Astrocyte (in vitro differentiated cells and primary cell): ENCODE measurements around the gene TAP1. TPM values are rescaled to one million over a fixed set of nuclear protein-coding genes. Genes with fewer than 3 reads are reported as not detected.

Source experiments
- DNase-seq: peaks from one replicate; pipeline ENCODE4 v3.0.0-alpha.2; 2010; ENCODE audit warnings: low read depth
- FAIRE-seq: peaks from 2 replicates; lab custom pipeline; 2011; peaks lifted over from hg19 to GRCh38; lab: Jason Lieb, UNC
- H2AFZ ChIP-seq: 2 replicates; pipeline ENCODE4 v1.6.0; 2012; ENCODE audit warnings: low read depth, low read length, inconsistent platforms
- H3K27ac ChIP-seq: 2 replicates; pipeline ENCODE4 v1.5.1; 2011; ENCODE audit warnings: low read depth, low read length, inconsistent platforms
- H3K27me3 ChIP-seq: 2 replicates; pipeline ENCODE4 v1.6.0; 2011; ENCODE audit warnings: low read length, inconsistent platforms; ENCODE audit not compliant: insufficient read depth
- H3K36me3 ChIP-seq: 2 replicates; pipeline ENCODE4 v1.5.1; 2011; ENCODE audit warnings: low read length, inconsistent platforms; ENCODE audit not compliant: insufficient read depth
- H3K4me1 ChIP-seq: 2 replicates; pipeline ENCODE4 v1.5.1; 2011; ENCODE audit warnings: low read length, inconsistent platforms; ENCODE audit not compliant: insufficient read depth
- H3K4me2 ChIP-seq: 2 replicates; pipeline ENCODE4 v1.6.0; 2012; ENCODE audit warnings: low read length, inconsistent platforms
- H3K4me3 ChIP-seq: 2 replicates; pipeline ENCODE4 v1.5.1; 2011; ENCODE audit warnings: low read depth, mild to moderate bottlenecking, low read length, inconsistent platforms; ENCODE audit not compliant: insufficient read depth
- H3K79me2 ChIP-seq: 2 replicates; pipeline ENCODE4 v1.6.0; 2012; ENCODE audit warnings: mild to moderate bottlenecking, low read length, inconsistent platforms; ENCODE audit not compliant: insufficient read depth
- H3K9ac ChIP-seq: 2 replicates; pipeline ENCODE4 v1.6.0; 2012; ENCODE audit warnings: mild to moderate bottlenecking, low read length, inconsistent platforms
- H3K9me3 ChIP-seq: 2 replicates; pipeline ENCODE4 v1.5.1; 2012; ENCODE audit warnings: low read depth, mild to moderate bottlenecking, low read length, inconsistent platforms; ENCODE audit not compliant: insufficient read depth
- H4K20me1 ChIP-seq: 2 replicates; pipeline ENCODE4 v1.6.0; 2012; ENCODE audit warnings: low read length, inconsistent platforms; ENCODE audit not compliant: insufficient read depth
- H3K27ac Mint-ChIP-seq: one replicate; pipeline ENCODE4 v1.8.0; 2021; ENCODE audit warnings: mild to moderate bottlenecking, mixed read lengths; ENCODE audit not compliant: unreplicated experiment
- H3K27me3 Mint-ChIP-seq: one replicate; pipeline ENCODE4 v1.8.0; 2021; ENCODE audit warnings: low read depth, mixed read lengths; ENCODE audit not compliant: unreplicated experiment
- H3K36me3 Mint-ChIP-seq: one replicate; pipeline ENCODE4 v1.8.0; 2021; ENCODE audit warnings: low read depth, mixed read lengths; ENCODE audit not compliant: unreplicated experiment
- H3K4me1 Mint-ChIP-seq: one replicate; pipeline ENCODE4 v1.8.0; 2021; ENCODE audit warnings: low read depth, mixed read lengths; ENCODE audit not compliant: unreplicated experiment
- H3K4me3 Mint-ChIP-seq: one replicate; pipeline ENCODE4 v1.8.0; 2021; ENCODE audit warnings: mild to moderate bottlenecking, moderate library complexity, mixed read lengths; ENCODE audit not compliant: unreplicated experiment
- H3K9me3 Mint-ChIP-seq: one replicate; pipeline ENCODE4 v1.8.0; 2021; ENCODE audit warnings: mild to moderate bottlenecking, mixed read lengths; ENCODE audit not compliant: unreplicated experiment
- CTCF ChIP-seq: IDR thresholded peaks from 2 replicates; pipeline ENCODE4 v1.5.1; 2011; ENCODE audit warnings: low read depth, mild to moderate bottlenecking, inconsistent platforms, low read length, moderate library complexity; ENCODE audit not compliant: insufficient read depth
- EZH2 ChIP-seq: IDR thresholded peaks from 2 replicates; pipeline ENCODE4 v1.6.1; 2012; ENCODE audit warnings: mild to moderate bottlenecking, low read length, inconsistent platforms; ENCODE audit not compliant: insufficient read depth
- total RNA-seq: library from RNA; stranded (reverse); gene quantifications from 2 replicates; pipeline ENCODE4 v1.2.1, GENCODE V29; 2021

The TAP1 gene
- total RNA-seq, 1 donor from 2014 or later: 135 TPM

GRCh38 chr6:32894085-32895005 is 40.8 kb upstream of the TAP1 start:
- peak overlapping the region; percentile 93 for H3K4me3 Mint-ChIP-seq
- Histone ChIP-seq H4K20me1 (no peaks in the 10 kb centered on the region), H3K4me3 (peak overlapping the region; percentile 89), H3K27ac (peak overlapping the region; percentile 64), H3K9ac (peak overlapping the region; percentile 78), H3K4me2 (peak overlapping the region; percentile 100), H3K79me2 (peaks cover 21% of the 10 kb centered on the region), H3K27me3 (no peaks in the 10 kb centered on the region), H3K36me3 (no peaks in the 10 kb centered on the region), H3K9me3 (no peaks in the 10 kb centered on the region), H3K4me1 (peaks cover 7% of the 10 kb centered on the region), H2AFZ (peak overlapping the region; percentile 100)
- peak overlapping the region; percentile 77 for H3K27ac Mint-ChIP-seq
- no peaks in the 10 kb centered on the region for H3K9me3 Mint-ChIP-seq
- TF ChIP-seq EZH2 (no peak), CTCF (no peak)
- H3K4me1 Mint-ChIP-seq: peaks cover 4% of the 10 kb centered on the region
- peaks cover 2% of the 10 kb centered on the region for H3K36me3 Mint-ChIP-seq
- FAIRE-seq: no peak
- no peaks in the 10 kb centered on the region for H3K27me3 Mint-ChIP-seq
- peak; percentile 82 for DNase-seq

GRCh38 chr6:32890831-32891230 is 37.3 kb upstream of the TAP1 start:
- no peaks in the 10 kb centered on the region for H3K27me3 Mint-ChIP-seq
- H3K4me3 Mint-ChIP-seq: no peak overlapping the region
- TF ChIP-seq EZH2 (no peak), CTCF (no peak)
- FAIRE-seq: no peak
- Histone ChIP-seq H3K9me3 (no peaks in the 10 kb centered on the region), H3K27me3 (no peaks in the 10 kb centered on the region), H3K27ac (no peak overlapping the region), H3K4me3 (no peak overlapping the region), H3K36me3 (no peaks in the 10 kb centered on the region), H3K79me2 (peaks cover 9% of the 10 kb centered on the region), H3K4me1 (peaks cover 11% of the 10 kb centered on the region), H4K20me1 (no peaks in the 10 kb centered on the region), H3K4me2 (no peak overlapping the region), H3K9ac (no peak overlapping the region), H2AFZ (no peak overlapping the region)
- no peak overlapping the region for H3K27ac Mint-ChIP-seq
- H3K4me1 Mint-ChIP-seq: peaks cover 4% of the 10 kb centered on the region
- DNase-seq: no peak
- H3K9me3 Mint-ChIP-seq: no peaks in the 10 kb centered on the region
- no peaks in the 10 kb centered on the region for H3K36me3 Mint-ChIP-seq

GRCh38 chr6:32889533-32889932 is 36.0 kb upstream of the TAP1 start:
- no peaks in the 10 kb centered on the region for H3K4me1 Mint-ChIP-seq
- no peak for FAIRE-seq

More at GRCh38 chr6:32889533-32889932, 36.0 kb upstream of the TAP1 start:
- Histone ChIP-seq H3K9me3 (no peaks in the 10 kb centered on the region), H4K20me1 (no peaks in the 10 kb centered on the region), H2AFZ (no peak overlapping the region), H3K27ac (no peak overlapping the region), H3K4me2 (no peak overlapping the region), H3K4me1 (peaks cover 4% of the 10 kb centered on the region), H3K9ac (no peak overlapping the region), H3K27me3 (no peaks in the 10 kb centered on the region), H3K36me3 (no peaks in the 10 kb centered on the region), H3K4me3 (no peak overlapping the region), H3K79me2 (no peaks in the 10 kb centered on the region)
- no peak for DNase-seq
- no peak overlapping the region for H3K27ac Mint-ChIP-seq
- no peaks in the 10 kb centered on the region for H3K27me3 Mint-ChIP-seq
- H3K9me3 Mint-ChIP-seq: no peaks in the 10 kb centered on the region
- H3K36me3 Mint-ChIP-seq: no peaks in the 10 kb centered on the region
- no peak overlapping the region for H3K4me3 Mint-ChIP-seq
- TF ChIP-seq EZH2 (no peak), CTCF (no peak)
